Fibroblast of the aortic adventitia (primary cell): Measurements from ENCODE around the gene MYBPC1. TPM values are rescaled to one million over a fixed set of nuclear protein-coding genes. Genes with fewer than 3 reads are reported as not detected.
"Not testable (repeated sequence)": the region's sequence is repeated elsewhere in the genome, so short reads cannot be mapped to it uniquely, and the experiment has no call there.

Experiments
- DNase-seq: peaks from one replicate; pipeline ENCODE4 v3.0.0-alpha.2; 2010; ENCODE audit warnings: low read depth
- H3K4me3 ChIP-seq: 2 replicates; pipeline ENCODE4 v1.5.1; 2011; ENCODE audit warnings: low read depth, mild to moderate bottlenecking, control low read depth, low read length, moderate library complexity
- CTCF ChIP-seq: IDR thresholded peaks from 2 replicates; pipeline ENCODE4 v1.5.1; 2011; ENCODE audit warnings: mild to moderate bottlenecking, low read length, control low read depth, inconsistent platforms; ENCODE audit not compliant: insufficient read depth
- total RNA-seq: library from RNA; depleted of rRNA; stranded (reverse); fragments of >200 nt; gene quantifications from 2 replicates; pipeline ENCODE4 v1.2.3, GENCODE V29; 2012; ENCODE audit warnings: low replicate concordance

The MYBPC1 gene
- total RNA-seq, 1 donor = not detected

DNA sequence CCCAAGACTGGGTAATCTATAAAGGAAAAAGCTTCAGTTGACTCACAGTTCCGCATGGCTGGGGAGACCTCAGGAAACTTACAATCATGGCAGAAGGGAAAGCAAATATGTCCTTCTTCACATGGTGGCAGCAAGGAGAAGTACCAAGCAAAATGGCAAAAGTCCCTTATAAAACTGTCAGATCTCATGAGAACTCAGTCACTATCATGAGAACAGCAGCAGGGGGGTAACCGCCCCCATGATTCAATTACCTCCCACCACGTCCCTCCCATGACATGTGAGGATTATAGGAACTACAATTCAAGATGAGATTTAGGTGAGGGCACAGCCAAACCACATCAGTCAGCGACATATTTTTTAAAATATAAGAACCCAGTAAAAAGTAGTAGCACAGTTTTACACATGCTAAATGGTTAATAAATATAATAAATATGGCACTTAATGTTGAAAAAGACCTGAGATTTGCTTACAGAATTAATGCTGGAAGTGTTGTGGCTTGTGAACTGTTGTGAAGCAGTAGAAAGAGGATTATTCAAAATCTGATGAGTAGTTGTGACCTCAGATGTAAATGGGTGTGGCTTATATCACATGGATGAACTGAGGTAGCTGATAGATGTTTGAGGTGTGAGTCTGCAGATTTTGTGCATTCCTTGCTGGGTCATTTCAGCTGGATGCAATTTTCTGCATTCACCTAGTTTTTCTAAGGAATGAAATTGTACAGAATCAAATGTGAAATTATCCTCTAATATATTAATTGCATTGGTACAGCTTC lies 55.8 kb downstream of the MYBPC1 start:
- no peak for TF ChIP-seq CTCF
- no peak for DNase-seq

DNA sequence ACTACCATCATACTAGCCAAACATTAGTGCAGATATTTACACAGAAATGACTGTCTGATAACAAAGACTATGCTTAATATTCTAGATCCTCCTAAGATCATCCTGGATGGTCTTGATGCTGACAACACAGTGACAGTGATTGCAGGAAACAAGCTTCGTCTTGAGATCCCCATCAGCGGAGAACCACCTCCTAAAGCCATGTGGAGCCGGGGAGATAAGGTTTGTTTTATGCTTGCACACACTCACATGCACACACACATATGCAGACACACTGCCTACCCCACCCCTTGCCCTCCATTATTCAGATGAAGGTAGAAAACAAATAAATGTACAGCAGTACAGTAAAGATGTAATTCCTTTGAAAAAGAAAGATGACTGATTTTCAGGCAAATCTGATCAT lies 58.3 kb downstream of the MYBPC1 start:
- H3K4me3 ChIP-seq = no peak overlapping the region
- DNase-seq = no peak
- TF ChIP-seq CTCF = no peak

More for the DNA sequence above, 55.8 kb downstream of the MYBPC1 start:
- H3K4me3 ChIP-seq = no peak overlapping the region

DNA sequence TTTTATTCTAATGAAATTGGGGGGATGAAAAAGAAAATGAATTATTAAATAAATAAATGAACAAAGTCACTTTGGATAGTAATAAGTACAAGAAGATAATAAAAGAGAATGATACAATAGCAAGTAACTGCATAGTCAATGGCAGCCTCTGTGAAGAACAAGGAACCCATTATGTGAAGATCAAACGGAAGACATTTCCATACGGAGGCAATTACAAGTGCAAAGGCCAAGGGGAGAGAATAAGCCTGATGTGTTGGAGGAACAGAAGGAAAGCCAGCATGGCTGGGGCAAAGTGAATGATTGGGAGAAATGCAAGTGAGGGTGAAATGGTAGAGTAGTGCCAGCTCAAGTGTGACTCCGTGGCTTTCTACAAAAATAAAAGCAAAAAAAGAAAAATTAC lies 58.7 kb downstream of the MYBPC1 start:
- H3K4me3 ChIP-seq = no peak overlapping the region
- no peak for DNase-seq
- TF ChIP-seq CTCF = no peak

DNA sequence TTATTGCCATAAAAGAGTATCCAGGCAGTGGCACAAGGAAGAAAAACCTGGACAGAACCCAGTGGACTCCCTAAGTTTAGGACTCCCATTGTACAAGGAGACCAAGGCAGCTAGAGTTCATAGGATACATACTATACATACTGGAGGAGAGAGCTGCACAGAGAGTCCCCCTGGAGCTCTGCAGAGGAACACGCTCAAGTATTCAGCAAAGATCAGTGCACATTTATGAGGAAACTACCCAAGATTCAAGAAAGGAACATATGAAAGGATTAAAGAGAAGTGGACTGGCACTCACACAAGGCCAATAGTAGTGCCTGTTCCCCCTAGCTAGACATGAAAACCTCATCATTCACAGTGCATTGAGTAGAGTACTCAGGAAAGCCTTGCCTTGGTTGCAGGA lies 59.7 kb downstream of the MYBPC1 start:
- H3K4me3 ChIP-seq = no peak overlapping the region
- DNase-seq = no peak
- no peak for TF ChIP-seq CTCF

DNA sequence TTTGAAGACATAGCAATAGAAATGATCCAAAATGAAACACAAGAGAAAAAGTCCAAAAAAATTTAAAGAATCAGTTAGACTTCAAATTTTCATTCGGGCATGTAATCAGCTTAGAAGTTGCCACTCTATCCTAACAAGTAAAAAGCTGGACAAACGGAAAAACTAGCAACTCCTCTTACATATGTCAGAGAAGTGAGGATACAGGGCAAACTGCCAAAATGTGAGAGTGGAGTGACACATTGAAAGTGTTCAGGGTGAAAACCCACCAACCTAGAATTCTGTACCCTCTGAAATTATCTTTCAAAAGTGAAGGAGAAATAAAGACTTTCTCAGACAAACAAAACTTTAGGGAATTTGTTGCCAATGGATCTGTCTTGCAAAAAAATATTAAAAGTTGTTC lies 60.6 kb downstream of the MYBPC1 start:
- H3K4me3 ChIP-seq = no peak overlapping the region
- TF ChIP-seq CTCF = no peak
- DNase-seq = no peak

- not testable (repeated sequence) for DNase-seq, H3K4me3 ChIP-seq
Measured at GRCh38 chr12:101660662-101661061, 65.9 kb downstream of the MYBPC1 start.

DNA sequence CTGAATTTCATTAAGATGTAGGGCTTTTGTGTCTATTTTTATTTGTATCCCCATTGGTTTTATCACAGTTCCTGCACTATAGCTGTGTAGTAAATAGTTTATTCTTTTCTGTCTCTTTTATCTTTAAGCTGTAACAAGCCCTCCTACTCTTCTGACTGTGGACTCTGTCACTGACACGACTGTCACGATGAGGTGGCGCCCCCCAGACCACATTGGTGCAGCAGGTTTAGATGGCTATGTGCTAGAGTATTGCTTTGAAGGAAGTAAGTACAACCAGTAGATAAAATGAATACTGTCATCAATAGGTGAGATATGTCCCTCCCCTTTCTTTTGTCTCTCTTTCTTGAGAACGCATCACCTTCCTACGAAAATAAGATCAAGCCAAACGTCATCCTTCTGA lies 68.5 kb downstream of the MYBPC1 start:
- TF ChIP-seq CTCF = no peak
- no peak overlapping the region for H3K4me3 ChIP-seq
- no peak for DNase-seq
